D721Med (cell line): ENCODE results near the gene PEMT.

Source experiments
- DNase-seq: peaks from one replicate; pipeline ENCODE4 v3.0.0; 2011; ENCODE audit warnings: low spot score; ENCODE audit not compliant: insufficient read length
- FAIRE-seq: peaks from 2 replicates; lab custom pipeline; 2011; peaks lifted over from hg19 to GRCh38; lab: Jason Lieb, UNC
- TF ChIP-seq, protein P1 (sequence below): IDR thresholded peaks from 2 replicates; pipeline ENCODE4 v1.5.1; 2012; ENCODE audit warnings: mild to moderate bottlenecking, control low read depth; ENCODE audit not compliant: insufficient read depth; ENCODE audit errors: missing control alignments

The PEMT gene

DNA sequence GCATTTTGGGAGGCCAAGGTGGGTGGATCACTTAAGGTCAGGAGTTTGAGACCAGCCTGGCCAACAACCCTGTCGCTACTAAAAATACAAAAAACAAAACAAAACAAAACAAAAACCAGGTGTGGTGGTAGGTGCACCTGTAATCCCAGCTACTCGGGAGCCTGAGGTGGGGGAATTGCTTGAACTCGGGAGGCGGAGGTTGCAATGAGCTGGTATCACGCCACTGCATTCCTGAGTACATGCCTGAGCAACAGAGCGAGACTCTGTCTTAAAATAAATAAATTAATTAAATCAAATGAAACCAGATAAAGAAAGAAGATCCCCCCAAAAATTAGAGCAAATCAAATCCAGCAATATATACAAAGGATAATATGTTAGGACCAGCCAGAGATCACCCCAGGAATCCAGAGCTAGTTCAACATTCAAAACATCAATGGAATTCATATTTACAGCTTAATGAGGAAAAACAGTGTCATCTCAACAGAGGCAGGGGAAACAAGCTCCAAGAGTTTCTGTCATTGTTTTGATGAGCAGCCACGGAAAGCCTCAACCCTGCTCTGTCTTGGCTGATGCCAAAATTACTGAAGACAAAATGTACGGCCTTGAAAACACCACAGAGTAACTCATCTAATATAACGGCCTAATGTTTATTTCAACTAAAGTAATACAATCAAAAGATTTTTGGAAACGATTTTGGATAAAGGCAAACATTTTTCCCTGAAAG lies 3.7 kb downstream of the PEMT start:
- TF ChIP-seq, protein P1, sequence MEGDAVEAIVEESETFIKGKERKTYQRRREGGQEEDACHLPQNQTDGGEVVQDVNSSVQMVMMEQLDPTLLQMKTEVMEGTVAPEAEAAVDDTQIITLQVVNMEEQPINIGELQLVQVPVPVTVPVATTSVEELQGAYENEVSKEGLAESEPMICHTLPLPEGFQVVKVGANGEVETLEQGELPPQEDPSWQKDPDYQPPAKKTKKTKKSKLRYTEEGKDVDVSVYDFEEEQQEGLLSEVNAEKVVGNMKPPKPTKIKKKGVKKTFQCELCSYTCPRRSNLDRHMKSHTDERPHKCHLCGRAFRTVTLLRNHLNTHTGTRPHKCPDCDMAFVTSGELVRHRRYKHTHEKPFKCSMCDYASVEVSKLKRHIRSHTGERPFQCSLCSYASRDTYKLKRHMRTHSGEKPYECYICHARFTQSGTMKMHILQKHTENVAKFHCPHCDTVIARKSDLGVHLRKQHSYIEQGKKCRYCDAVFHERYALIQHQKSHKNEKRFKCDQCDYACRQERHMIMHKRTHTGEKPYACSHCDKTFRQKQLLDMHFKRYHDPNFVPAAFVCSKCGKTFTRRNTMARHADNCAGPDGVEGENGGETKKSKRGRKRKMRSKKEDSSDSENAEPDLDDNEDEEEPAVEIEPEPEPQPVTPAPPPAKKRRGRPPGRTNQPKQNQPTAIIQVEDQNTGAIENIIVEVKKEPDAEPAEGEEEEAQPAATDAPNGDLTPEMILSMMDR: no peak
- no peak for FAIRE-seq
- no peak for DNase-seq

DNA sequence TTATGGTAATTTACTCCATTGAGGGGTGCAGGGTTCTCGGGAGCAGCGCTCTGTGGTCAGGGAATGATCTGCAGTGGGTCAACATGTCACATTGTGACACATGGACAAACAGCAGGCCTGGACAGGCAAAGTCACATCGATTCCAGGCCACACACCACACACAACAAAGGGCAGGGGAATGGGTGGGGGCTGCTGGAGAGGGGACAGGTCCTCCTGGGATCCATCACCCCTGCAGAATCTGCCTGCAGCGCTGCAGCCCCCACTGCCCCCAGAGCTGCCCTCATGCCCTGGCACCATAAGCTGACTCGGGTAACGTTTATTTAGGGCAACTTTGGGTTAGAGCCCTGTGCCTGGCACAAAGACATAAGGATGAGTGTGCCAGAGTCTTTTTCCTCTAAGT lies 9.1 kb downstream of the PEMT start:
- TF ChIP-seq, protein P1: no peak
- FAIRE-seq (no peak), DNase-seq (no peak)

DNA sequence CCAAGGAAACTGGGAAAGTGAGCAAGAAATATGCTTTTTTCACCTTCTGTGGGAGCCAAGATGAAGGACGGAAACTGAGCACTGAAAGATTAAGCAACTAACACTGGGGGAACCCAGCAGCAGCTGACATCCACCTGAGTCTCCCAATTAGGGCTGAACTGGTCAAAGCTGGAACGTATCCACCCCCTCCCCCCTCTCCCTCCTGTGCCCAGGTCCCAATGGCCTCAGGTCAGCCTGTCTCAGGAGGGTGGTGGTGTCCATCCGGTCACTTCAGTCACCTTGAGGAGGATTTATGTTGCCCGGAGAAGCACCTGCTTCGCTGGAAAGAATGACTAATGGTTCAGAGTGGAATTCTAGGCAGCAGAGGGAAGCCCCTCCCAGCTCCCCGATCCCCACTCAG lies 10.0 kb downstream of the PEMT start:
- TF ChIP-seq, protein P1: no peak
- FAIRE-seq: no peak

DNA sequence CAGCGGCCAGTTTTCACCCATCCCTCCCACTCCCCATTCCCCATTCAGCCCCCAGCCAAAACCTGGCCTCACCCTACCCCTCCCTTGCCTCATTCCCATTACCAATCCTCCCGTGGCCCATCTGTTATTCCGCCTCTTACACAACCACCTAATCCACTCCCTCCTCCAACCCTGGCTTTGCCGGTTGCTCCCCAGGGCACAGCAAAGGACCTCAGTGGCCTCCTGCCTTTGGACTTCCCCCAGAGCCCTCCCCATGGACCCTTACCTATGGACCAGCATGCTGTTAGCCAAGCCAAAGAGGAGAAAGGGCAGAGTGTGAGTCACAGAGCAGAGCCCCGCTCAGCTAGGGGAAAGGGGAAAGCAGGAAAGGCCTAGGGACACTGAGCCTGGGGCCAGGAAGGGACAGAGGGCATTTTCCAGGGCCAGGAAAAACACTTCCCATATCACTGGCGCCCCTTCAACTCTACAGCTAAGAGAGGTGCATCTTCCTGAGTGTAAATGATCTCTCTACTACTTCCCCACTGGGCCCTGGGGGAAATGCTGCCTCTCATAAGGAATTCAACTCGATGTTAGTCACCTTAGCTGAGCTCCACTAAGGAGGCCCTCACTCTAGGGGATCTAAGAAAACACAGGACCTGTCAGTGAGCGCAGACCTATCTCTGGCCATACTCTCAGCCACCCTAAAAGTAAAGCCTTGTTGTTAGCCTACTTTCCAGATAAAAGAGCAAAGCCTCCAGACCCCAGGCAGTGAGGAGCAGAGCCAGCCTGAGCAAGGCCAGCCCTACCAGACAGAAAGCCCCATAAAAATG lies 10.6 kb downstream of the PEMT start:
- FAIRE-seq: no peak
- no peak for DNase-seq

More for the DNA sequence above, 10.0 kb downstream of the PEMT start:
- no peak for DNase-seq

DNA sequence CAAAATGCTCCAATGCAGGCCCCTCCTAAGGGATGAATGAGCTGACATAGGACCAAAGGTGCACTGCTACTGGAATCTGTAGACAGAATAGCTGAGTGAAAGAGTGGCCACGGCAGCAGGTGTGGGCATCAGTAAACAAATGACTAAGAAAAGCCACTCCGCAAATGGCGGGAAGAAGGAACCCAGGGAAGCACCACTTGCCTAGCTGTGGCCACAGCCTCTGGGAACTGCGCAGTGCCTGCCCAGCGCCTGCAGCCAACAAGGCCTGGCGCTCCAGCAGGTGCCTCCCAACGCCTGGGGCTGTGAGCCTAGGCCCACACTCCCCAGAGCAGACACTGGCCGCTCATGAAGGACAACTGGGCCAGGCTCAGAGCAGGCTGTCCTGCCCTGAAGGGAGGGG lies 11.8 kb downstream of the PEMT start:
- DNase-seq: no peak
- no peak for FAIRE-seq
- TF ChIP-seq, protein P1: no peak

More for the DNA sequence above, 10.6 kb downstream of the PEMT start:
- TF ChIP-seq, protein P1: no peak

DNA sequence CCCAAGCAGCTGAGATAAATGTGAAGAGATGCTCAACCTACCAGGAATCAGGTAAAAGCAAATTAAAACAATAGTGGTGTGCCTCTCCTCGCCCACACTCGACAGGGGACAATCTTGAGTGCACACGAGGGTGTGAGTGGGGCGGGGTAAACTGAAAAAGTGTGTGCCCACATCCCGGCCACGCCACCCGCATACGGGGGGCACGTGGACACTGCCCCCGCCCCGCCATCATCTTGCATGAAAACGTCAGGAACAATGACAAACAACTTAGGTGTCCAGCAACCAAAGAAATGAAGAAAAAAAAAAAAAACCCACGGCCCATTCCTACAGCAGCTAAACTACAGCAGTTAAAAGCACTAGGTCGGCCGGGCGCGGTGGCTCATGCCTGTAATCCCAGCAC lies 14.1 kb downstream of the PEMT start:
- DNase-seq (no peak), FAIRE-seq (no peak)
- TF ChIP-seq, protein P1: no peak
